ENCODE data around the gene DIS3L2.
"Not testable (repeated sequence)": the region's sequence is repeated elsewhere in the genome, so short reads cannot be mapped to it uniquely, and the experiment has no call there.

Gene DIS3L2

DNA sequence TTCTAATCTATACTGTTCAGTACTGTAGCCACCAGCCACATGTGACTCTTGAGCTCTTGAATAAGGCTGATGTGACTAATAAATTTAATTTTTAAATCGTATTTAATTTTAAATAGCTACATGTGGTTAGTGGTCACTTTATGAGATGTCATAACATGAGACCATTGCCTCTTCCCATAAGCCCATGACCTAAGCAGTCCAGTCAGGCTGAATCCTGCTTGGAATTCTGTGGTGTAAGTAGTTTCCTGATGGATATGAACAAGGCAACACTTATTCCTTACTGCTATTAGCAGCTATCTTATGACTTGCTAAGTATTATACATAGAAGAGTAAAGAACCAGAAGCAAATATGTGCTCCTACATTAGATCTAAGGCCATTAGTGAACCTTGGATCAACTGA is 150.0 kb downstream of the DIS3L2 start:
- Histone ChIP-seq H3K4me1 (ENCODE audit: insufficient read depth, low read length, poor library complexity, severe bottlenecking) (peaks cover 9% of the 10 kb centered on the region), H2AFZ (ENCODE audit: low read length) (no peak overlapping the region), H3K4me2 (ENCODE audit: low read depth, low read length, poor library complexity, severe bottlenecking) (no peak overlapping the region), H3K27me3 (ENCODE audit: insufficient read depth, low read length, poor library complexity, severe bottlenecking) (no peaks in the 10 kb centered on the region), H3K9ac (ENCODE audit: low read depth, low read length, poor library complexity, severe bottlenecking) (no peak overlapping the region), H3K9me2 (replicated peaks; ENCODE audit: low read depth, low read length) (no peaks in the 10 kb centered on the region), H3K79me2 (ENCODE audit: insufficient read depth, low read length) (no peaks in the 10 kb centered on the region), H3K36me3 (ENCODE audit: insufficient read depth, low read length) (no peaks in the 10 kb centered on the region), H3K9me3 (ENCODE audit: insufficient read depth, low read depth, low read length) (peaks cover 11% of the 10 kb centered on the region; the same call in 1 of the 2 replicates), H3F3A (ENCODE audit: low read depth) (no peaks in the 10 kb centered on the region), H4K20me1 (ENCODE audit: insufficient read depth, low read length, poor library complexity, severe bottlenecking) (no peaks in the 10 kb centered on the region), H3K4me3 (ENCODE audit: low read length, poor library complexity, severe bottlenecking) (no peak overlapping the region)
- TF ChIP-seq EZH2phosphoT487 (IDR thresholded peaks at IDR 0.05; ENCODE audit: borderline replicate concordance), result no peak
- TF ChIP-seq, protein P1, sequence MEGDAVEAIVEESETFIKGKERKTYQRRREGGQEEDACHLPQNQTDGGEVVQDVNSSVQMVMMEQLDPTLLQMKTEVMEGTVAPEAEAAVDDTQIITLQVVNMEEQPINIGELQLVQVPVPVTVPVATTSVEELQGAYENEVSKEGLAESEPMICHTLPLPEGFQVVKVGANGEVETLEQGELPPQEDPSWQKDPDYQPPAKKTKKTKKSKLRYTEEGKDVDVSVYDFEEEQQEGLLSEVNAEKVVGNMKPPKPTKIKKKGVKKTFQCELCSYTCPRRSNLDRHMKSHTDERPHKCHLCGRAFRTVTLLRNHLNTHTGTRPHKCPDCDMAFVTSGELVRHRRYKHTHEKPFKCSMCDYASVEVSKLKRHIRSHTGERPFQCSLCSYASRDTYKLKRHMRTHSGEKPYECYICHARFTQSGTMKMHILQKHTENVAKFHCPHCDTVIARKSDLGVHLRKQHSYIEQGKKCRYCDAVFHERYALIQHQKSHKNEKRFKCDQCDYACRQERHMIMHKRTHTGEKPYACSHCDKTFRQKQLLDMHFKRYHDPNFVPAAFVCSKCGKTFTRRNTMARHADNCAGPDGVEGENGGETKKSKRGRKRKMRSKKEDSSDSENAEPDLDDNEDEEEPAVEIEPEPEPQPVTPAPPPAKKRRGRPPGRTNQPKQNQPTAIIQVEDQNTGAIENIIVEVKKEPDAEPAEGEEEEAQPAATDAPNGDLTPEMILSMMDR (conservative IDR thresholded peaks at IDR 0.05; ENCODE audit: low read length), result no peak

DNA sequence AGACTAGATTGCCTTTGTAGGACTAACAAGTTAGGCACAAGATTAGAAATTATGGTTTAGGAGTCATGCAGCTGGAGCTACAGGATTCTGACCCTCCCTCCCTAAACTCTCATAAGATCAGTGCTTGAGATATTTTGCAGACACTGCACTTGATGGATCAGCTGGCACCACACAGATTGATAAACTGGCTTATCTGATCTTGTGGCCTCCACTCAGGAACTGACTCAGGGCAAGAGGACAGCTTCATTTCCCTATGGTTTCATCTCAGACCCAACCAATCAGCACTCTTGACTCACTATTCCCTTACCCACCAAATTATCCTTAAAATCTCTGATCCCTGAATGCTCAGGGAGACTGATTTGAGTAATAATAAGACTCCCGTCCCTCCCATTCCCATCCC is 152.3 kb downstream of the DIS3L2 start:
- no peaks in the 10 kb centered on the region for H3K9me2 ChIP-seq (replicated peaks; ENCODE audit: low read depth, low read length)
- no peak overlapping the region for H3K4me2 ChIP-seq (ENCODE audit: low read depth, low read length, poor library complexity, severe bottlenecking)
- H3K4me1 ChIP-seq (ENCODE audit: insufficient read depth, low read length, poor library complexity, severe bottlenecking), result peaks cover 9% of the 10 kb centered on the region
- H3K9me3 ChIP-seq (ENCODE audit: insufficient read depth, low read depth, low read length), result peaks cover 11% of the 10 kb centered on the region; the same call in 1 of the 2 replicates
- TF ChIP-seq EZH2phosphoT487 (IDR thresholded peaks at IDR 0.05; ENCODE audit: borderline replicate concordance), result no peak
- TF ChIP-seq, protein P1 (conservative IDR thresholded peaks at IDR 0.05; ENCODE audit: low read length), result no peak
- no peak overlapping the region for H3K9ac ChIP-seq (ENCODE audit: low read depth, low read length, poor library complexity, severe bottlenecking)
- no peak overlapping the region for H2AFZ ChIP-seq (ENCODE audit: low read length)
- no peaks in the 10 kb centered on the region for H3K27me3 ChIP-seq (ENCODE audit: insufficient read depth, low read length, poor library complexity, severe bottlenecking)
- H3K4me3 ChIP-seq (ENCODE audit: low read length, poor library complexity, severe bottlenecking), result no peak overlapping the region
- no peaks in the 10 kb centered on the region for H3K79me2 ChIP-seq (ENCODE audit: insufficient read depth, low read length)
- no peaks in the 10 kb centered on the region for H3F3A ChIP-seq (ENCODE audit: low read depth)
- H3K36me3 ChIP-seq (ENCODE audit: insufficient read depth, low read length), result no peaks in the 10 kb centered on the region
- no peaks in the 10 kb centered on the region for H4K20me1 ChIP-seq (ENCODE audit: insufficient read depth, low read length, poor library complexity, severe bottlenecking)

DNA sequence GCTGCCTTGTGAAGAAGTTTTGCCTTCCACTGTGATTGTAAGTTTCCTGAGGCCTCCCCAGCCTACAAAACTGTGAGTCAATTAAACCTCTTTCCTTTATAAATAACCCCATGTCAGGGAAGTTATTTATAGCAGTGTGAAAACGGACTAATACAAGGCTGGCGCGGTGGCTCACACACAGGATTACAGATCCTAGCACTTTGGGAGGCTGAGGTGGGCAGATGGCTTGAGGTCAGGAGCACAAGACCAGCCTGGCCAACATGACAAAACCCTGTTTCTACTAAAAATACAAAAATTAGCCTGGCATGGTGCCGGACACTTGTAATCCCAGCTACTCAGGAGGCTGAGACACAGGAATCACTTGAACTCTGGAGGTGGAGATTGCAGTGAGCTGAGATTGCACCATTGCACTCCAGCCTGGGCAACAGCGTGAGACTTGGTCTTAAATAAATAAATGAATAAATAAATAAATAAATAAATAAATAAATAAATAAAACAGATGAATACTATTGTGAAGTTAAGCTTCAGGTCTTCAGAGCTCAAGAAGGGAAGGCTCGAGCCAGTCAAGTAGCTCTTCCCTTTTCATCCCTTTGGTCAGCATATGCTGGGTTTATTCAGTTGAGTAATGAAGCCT is 154.3 kb downstream of the DIS3L2 start:
- H3K27me3 ChIP-seq (ENCODE audit: insufficient read depth, low read length, poor library complexity, severe bottlenecking); H3K79me2 ChIP-seq (ENCODE audit: insufficient read depth, low read length); H3K4me3 ChIP-seq (ENCODE audit: low read length, poor library complexity, severe bottlenecking); H3F3A ChIP-seq (ENCODE audit: low read depth); H2AFZ ChIP-seq (ENCODE audit: low read length); H3K9ac ChIP-seq (ENCODE audit: low read depth, low read length, poor library complexity, severe bottlenecking); H3K36me3 ChIP-seq (ENCODE audit: insufficient read depth, low read length); H4K20me1 ChIP-seq (ENCODE audit: insufficient read depth, low read length, poor library complexity, severe bottlenecking); H3K9me2 ChIP-seq (replicated peaks; ENCODE audit: low read depth, low read length); H3K4me1 ChIP-seq (ENCODE audit: insufficient read depth, low read length, poor library complexity, severe bottlenecking); H3K4me2 ChIP-seq (ENCODE audit: low read depth, low read length, poor library complexity, severe bottlenecking): not testable (repeated sequence)
- peaks cover 11% of the 10 kb centered on the region; the same call in 1 of the 2 replicates for H3K9me3 ChIP-seq (ENCODE audit: insufficient read depth, low read depth, low read length)

DNA sequence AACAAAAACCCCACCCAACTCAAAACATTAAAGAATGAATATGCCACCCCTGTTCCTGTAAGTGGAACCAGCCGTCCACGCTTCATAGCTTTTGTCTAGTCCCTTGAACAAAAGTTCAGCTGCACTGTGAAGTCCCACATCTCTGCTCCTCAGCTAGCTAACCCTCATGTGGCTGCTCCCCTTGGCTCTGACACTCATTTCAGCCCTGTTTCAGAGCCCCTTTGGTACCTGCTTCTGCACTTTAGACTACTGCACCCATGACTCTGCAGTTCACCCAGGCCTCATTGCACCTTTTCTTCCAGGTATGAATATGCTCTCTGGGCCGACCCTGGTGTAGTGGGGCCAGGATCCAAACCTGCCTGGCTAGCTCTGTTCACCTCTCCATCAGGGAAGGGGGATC is 155.3 kb downstream of the DIS3L2 start:
- Histone ChIP-seq H3K27me3 (ENCODE audit: insufficient read depth, low read length, poor library complexity, severe bottlenecking) (no peaks in the 10 kb centered on the region), H4K20me1 (ENCODE audit: insufficient read depth, low read length, poor library complexity, severe bottlenecking) (no peaks in the 10 kb centered on the region), H3K9me3 (ENCODE audit: insufficient read depth, low read depth, low read length) (peaks cover 11% of the 10 kb centered on the region; the same call in 1 of the 2 replicates), H3K4me3 (ENCODE audit: low read length, poor library complexity, severe bottlenecking) (no peak overlapping the region), H3F3A (ENCODE audit: low read depth) (no peaks in the 10 kb centered on the region), H2AFZ (ENCODE audit: low read length) (no peak overlapping the region), H3K4me1 (ENCODE audit: insufficient read depth, low read length, poor library complexity, severe bottlenecking) (peaks cover 9% of the 10 kb centered on the region), H3K4me2 (ENCODE audit: low read depth, low read length, poor library complexity, severe bottlenecking) (no peak overlapping the region), H3K9me2 (replicated peaks; ENCODE audit: low read depth, low read length) (no peaks in the 10 kb centered on the region), H3K36me3 (ENCODE audit: insufficient read depth, low read length) (no peaks in the 10 kb centered on the region), H3K79me2 (ENCODE audit: insufficient read depth, low read length) (no peaks in the 10 kb centered on the region), H3K9ac (ENCODE audit: low read depth, low read length, poor library complexity, severe bottlenecking) (no peak overlapping the region)
- no peak for TF ChIP-seq EZH2phosphoT487 (IDR thresholded peaks at IDR 0.05; ENCODE audit: borderline replicate concordance)
- TF ChIP-seq, protein P1 (conservative IDR thresholded peaks at IDR 0.05; ENCODE audit: low read length), result no peak
